Neural crest cell (in vitro differentiated cells): ENCODE data around the gene FMNL1. TPM values are rescaled to one million over a fixed set of nuclear protein-coding genes. Genes with fewer than 3 reads are reported as not detected.

ENCODE experiments used
- DNase-seq: peaks from one replicate; pipeline ENCODE4 v3.0.0; 2021; ENCODE audit warnings: low read depth, mixed read lengths, low spot score
- H3K27ac Mint-ChIP-seq: one replicate; pipeline ENCODE4 v1.8.0; 2021; ENCODE audit warnings: mild to moderate bottlenecking, mixed read lengths; ENCODE audit not compliant: unreplicated experiment
- H3K27me3 Mint-ChIP-seq: 2 replicates; pipeline ENCODE4 v1.8.0; 2021; ENCODE audit warnings: low read depth, mild to moderate bottlenecking, mixed read lengths
- H3K36me3 Mint-ChIP-seq: 2 replicates; pipeline ENCODE4 v1.8.0; 2021; ENCODE audit warnings: low read depth, mild to moderate bottlenecking, mixed read lengths
- H3K4me1 Mint-ChIP-seq: 2 replicates; pipeline ENCODE4 v1.8.0; 2021; ENCODE audit warnings: mixed read lengths
- H3K4me3 Mint-ChIP-seq: one replicate; pipeline ENCODE4 v1.8.0; 2021; ENCODE audit warnings: mild to moderate bottlenecking, mixed read lengths
- H3K9me3 Mint-ChIP-seq: 2 replicates; pipeline ENCODE4 v1.8.0; 2021; ENCODE audit warnings: mixed read lengths
- total RNA-seq: library from RNA; stranded (reverse); gene quantifications from 2 replicates; pipeline ENCODE4 v1.2.1, GENCODE V29; 2021
- TF ChIP-seq, protein P1 (sequence below): fragments of 200-600 bp; sonication (generic); conservative IDR thresholded peaks from 2 replicates; pipeline ENCODE4 v1.5.0; 2021; ENCODE audit warnings: antibody characterized with exemption, mild to moderate bottlenecking

The FMNL1 gene
- total RNA-seq, 1 donor from 2014 or later, result 1.2 TPM

DNA sequence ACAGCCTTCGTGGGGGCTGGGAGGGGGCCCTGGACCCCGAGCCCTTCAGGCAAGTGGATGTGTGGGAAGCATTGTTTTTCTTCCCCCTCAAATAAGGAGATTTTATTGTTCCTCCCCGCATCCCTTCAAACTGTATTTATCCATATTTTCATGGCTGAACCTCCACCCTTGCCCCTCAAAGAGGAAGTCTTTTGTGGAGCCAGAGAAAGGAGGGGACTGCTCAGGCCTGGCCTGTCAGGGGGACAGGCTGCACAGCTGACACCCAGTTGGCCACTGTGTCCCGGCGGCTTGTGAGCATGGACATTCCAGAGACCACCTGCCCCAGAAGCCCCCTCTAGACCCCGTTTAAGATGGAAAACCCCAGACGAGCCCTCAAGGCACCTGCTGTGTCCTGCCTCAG lies 44.1 kb upstream of the FMNL1 start:
- no peak for DNase-seq
- Mint-ChIP-seq H3K4me3 (no peak overlapping the region), H3K27me3 (no peaks in the 10 kb centered on the region), H3K36me3 (no peaks in the 10 kb centered on the region), H3K4me1 (peaks cover 22% of the 10 kb centered on the region), H3K9me3 (no peaks in the 10 kb centered on the region), H3K27ac (peak overlapping the region; percentile 35)
- TF ChIP-seq, protein P1, sequence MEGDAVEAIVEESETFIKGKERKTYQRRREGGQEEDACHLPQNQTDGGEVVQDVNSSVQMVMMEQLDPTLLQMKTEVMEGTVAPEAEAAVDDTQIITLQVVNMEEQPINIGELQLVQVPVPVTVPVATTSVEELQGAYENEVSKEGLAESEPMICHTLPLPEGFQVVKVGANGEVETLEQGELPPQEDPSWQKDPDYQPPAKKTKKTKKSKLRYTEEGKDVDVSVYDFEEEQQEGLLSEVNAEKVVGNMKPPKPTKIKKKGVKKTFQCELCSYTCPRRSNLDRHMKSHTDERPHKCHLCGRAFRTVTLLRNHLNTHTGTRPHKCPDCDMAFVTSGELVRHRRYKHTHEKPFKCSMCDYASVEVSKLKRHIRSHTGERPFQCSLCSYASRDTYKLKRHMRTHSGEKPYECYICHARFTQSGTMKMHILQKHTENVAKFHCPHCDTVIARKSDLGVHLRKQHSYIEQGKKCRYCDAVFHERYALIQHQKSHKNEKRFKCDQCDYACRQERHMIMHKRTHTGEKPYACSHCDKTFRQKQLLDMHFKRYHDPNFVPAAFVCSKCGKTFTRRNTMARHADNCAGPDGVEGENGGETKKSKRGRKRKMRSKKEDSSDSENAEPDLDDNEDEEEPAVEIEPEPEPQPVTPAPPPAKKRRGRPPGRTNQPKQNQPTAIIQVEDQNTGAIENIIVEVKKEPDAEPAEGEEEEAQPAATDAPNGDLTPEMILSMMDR, result no peak

DNA sequence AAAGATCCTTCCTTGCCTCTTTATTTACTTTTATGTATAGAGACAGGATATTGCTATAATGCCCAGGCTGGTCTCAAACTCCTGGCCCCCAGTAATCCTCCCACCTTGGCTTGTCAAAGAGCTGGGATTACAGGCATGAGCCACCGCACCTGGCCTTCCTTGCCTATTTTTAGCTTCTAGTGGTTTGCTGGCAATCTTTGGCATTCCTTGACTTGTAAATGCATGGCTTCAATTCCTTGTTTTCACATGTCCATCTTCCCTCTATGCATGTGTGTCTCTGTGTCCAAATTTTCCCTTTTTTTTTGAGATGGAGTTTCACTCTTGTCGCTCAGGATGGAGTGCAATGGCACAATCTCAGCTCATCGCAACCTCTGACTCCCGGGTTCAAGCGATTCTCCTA lies 37.5 kb upstream of the FMNL1 start:
- H3K9me3 Mint-ChIP-seq, result no peaks in the 10 kb centered on the region
- TF ChIP-seq, protein P1, result no peak
- no peak for DNase-seq
- peak overlapping the region; percentile 22 for H3K27ac Mint-ChIP-seq
- no peaks in the 10 kb centered on the region for H3K36me3 Mint-ChIP-seq
- H3K27me3 Mint-ChIP-seq, result no peaks in the 10 kb centered on the region
- H3K4me1 Mint-ChIP-seq, result no peaks in the 10 kb centered on the region
- H3K4me3 Mint-ChIP-seq, result no peak overlapping the region

DNA sequence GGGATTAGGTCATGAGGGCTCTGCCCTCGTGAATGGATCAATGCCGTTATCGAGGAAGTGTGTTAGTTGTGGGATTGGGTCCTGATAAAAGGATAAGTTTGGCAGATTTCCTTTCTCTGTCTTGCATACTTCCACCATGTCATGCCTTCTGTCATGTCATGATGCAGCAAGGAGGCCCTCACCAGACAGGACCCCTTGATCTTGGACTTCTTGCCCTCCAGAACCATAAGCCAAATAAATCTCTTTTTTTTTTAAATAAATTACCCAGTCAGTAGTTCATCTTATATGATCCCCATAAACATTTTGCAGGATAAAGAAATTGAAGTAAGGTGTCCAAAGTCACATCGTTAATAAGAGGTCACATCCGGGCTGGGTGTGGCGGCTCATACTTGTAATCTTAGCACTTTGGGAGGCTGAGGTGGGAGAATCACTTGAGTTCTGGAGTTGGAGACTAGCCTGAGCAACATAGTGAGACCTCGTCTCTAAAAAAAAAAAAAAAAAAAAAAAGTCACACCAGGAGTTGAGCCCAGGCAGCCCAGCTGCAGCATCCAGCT lies 34.8 kb upstream of the FMNL1 start:
- H3K36me3 Mint-ChIP-seq, result no peaks in the 10 kb centered on the region
- no peaks in the 10 kb centered on the region for H3K4me1 Mint-ChIP-seq
- no peak overlapping the region for H3K4me3 Mint-ChIP-seq
- no peaks in the 10 kb centered on the region for H3K9me3 Mint-ChIP-seq
- TF ChIP-seq, protein P1, result no peak
- no peak for DNase-seq
- H3K27ac Mint-ChIP-seq, result no peak overlapping the region
- H3K27me3 Mint-ChIP-seq, result no peaks in the 10 kb centered on the region

DNA sequence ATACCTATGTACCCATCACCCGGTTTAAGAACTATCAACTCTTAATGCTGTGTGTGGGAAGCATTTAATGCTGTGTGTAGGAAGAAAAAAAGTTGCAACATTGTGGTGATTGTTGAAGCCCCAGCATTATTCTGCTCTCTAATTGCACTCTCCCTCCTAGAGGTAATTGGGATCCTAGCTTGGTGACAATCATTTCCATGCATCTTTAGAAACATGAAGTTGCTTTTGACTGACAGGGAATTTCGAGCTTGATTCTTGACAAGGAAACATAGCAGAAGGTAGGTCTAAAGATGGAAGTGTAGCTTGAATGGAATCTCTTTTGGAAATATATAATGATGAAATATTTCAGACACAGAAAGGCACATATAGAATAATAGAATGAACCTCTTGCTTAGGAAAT lies 32.7 kb upstream of the FMNL1 start:
- no peak for DNase-seq
- Mint-ChIP-seq H3K36me3 (no peaks in the 10 kb centered on the region), H3K4me3 (no peak overlapping the region), H3K27me3 (no peaks in the 10 kb centered on the region), H3K4me1 (no peaks in the 10 kb centered on the region), H3K27ac (no peak overlapping the region), H3K9me3 (no peaks in the 10 kb centered on the region)
- TF ChIP-seq, protein P1, result no peak

DNA sequence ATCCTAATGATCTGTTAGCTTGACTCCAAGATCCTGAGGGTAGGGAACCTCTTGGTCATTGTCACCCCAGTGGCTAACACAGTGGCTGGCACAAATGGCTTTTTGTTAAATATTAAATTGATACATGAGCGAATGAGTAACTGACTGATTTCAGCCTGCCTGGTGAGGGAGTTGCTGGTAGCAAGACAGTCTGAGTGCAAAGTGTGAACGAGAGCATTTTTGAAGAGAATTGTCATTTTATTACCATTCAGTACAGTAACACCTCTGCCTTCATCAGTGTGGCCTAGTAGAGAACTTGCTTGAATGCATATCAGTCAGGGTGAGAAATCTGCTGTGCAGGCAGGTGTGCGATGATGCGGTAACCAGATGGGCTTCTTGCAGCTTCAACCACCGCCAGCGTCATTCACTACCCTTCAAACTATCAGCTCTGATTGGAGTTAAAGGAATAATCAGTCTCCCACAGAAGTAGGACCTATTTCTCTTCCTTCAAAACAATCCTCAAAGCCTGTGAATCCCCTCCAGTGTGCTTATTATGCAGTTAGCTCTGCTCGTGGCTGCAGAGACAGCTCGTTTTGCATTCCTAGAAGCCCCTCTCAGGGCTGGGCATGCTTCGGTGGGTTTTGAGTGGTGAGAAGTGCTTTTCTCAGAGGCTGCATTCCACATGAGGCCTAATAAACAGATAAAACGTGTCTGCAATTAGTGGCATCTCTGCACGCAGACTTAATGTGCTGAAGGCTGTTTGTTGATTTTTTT lies 31.0 kb upstream of the FMNL1 start:
- TF ChIP-seq, protein P1, result no peak
- Mint-ChIP-seq H3K36me3 (no peaks in the 10 kb centered on the region), H3K4me1 (no peaks in the 10 kb centered on the region), H3K9me3 (no peaks in the 10 kb centered on the region), H3K27ac (no peak overlapping the region), H3K27me3 (no peaks in the 10 kb centered on the region), H3K4me3 (no peak overlapping the region)
- no peak for DNase-seq
